Tibial artery (tissue), 4 donors: ENCODE data around the gene HNRNPA2B1.
"Not testable (repeated sequence)": the region's sequence is repeated elsewhere in the genome, so short reads cannot be mapped to it uniquely, and the experiment has no call there.

ENCODE experiments used
- DNase-seq, 2 donors: peaks; one replicate each; pipeline ENCODE4 v3.0.0-alpha.2; 2019
- H3K27ac ChIP-seq, 2 donors: fragments of 200-600 bp; sonication (generic) in 1 of 2; 1 replicate in 1 of 2; 2 replicates in 1 of 2; pipeline ENCODE4 v1.5.1; 2018 to 2019; ENCODE audit warnings: mild to moderate bottlenecking in 1 of 2
- H3K27me3 ChIP-seq, 2 donors: fragments of 200-600 bp; sonication (generic) in 1 of 2; one replicate each; pipeline versions ENCODE4 v1.5.1 to v1.6.0; 2016 to 2019
- H3K36me3 ChIP-seq, 3 donors: fragments of 200-600 bp; sonication (generic) in 2 of 3; one replicate each; pipeline ENCODE4 v1.5.1; 2016 to 2019; ENCODE audit warnings: mild to moderate bottlenecking in 2 of 3
- H3K4me1 ChIP-seq, 4 donors: fragments of 200-600 bp; sonication (generic) in 2 of 4; 1 replicate in 3 of 4; 2 replicates in 1 of 4; pipeline ENCODE4 v1.5.1; 2016 to 2019
- H3K4me3 ChIP-seq, 2 donors: fragments of 200-600 bp; sonication (generic) in 1 of 2; 1 replicate in 1 of 2; 2 replicates in 1 of 2; pipeline ENCODE4 v1.5.1; 2018 to 2019; ENCODE audit warnings: mild to moderate bottlenecking in 2 of 2
- H3K9me3 ChIP-seq, 3 donors: fragments of 200-600 bp; sonication (generic) in 1 of 3; one replicate each; pipeline ENCODE4 v1.5.1; 2016 to 2019
- intact Hi-C: fragments of 100-400 bp; cut with DNase I; formaldehyde crosslinking; loops from one replicate; pipeline ENCODE4 v1.15.0; 2023; ENCODE audit warnings: low total_unique reads
- TF ChIP-seq, protein P1 (sequence below), 2 experiments: fragments of 200-600 bp in 1 of 2; fragments of 450-650 bp in 1 of 2; IDR thresholded peaks; one replicate each; pipeline ENCODE4 v1.5.1; 2017 to 2019; ENCODE audit warnings: antibody characterized with exemption in 2 of 2, mild to moderate bottlenecking in 1 of 2, moderate library complexity in 1 of 2

HNRNPA2B1 gene

DNA sequence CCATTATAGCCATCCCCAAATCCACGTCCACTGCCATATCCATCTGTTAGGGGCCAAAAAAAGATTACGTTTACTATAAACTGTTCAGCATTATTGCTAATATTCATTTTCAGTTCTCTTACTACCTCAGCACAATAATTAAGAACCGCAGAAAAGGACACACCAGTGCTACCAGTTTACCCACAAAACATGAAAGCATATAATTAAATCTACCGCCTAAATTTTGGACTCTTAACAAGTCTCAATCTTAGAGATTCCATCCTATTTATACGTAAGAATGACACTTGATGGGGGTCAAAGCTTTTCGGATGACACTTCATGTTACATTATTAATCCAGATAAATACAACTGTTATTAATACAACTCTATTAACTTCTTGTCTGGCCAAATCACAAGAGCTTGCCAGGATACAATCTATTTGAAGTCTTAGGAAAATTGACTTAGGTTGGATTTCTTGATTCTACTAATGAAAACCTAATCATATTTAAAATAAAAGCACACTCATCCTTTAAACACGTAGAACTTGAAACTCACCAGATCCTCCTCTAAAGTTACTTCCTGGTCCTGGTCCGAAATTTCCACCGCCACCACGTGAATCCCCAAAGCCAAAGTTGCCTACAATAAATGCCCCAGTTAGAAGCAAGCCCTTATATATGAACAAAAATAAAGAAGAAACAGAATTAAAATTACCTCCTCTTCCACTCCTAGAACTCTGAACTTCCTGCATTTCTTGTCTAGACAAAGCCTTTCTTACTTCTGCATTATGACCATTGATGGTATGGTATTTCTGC, 4.5 kb downstream of the HNRNPA2B1 start:
- TF ChIP-seq, protein P1, sequence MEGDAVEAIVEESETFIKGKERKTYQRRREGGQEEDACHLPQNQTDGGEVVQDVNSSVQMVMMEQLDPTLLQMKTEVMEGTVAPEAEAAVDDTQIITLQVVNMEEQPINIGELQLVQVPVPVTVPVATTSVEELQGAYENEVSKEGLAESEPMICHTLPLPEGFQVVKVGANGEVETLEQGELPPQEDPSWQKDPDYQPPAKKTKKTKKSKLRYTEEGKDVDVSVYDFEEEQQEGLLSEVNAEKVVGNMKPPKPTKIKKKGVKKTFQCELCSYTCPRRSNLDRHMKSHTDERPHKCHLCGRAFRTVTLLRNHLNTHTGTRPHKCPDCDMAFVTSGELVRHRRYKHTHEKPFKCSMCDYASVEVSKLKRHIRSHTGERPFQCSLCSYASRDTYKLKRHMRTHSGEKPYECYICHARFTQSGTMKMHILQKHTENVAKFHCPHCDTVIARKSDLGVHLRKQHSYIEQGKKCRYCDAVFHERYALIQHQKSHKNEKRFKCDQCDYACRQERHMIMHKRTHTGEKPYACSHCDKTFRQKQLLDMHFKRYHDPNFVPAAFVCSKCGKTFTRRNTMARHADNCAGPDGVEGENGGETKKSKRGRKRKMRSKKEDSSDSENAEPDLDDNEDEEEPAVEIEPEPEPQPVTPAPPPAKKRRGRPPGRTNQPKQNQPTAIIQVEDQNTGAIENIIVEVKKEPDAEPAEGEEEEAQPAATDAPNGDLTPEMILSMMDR (IDR thresholded peaks at IDR 0.05): no peak
- Histone ChIP-seq H3K27ac (peak overlapping the region; percentile 19 to 27), H3K4me1 (peaks cover 0 to 67% (median 39%) of the 10 kb centered on the region in 4 donors), H3K36me3 (peaks cover 63 to 66% (median 64%) of the 10 kb centered on the region in 3 donors), H3K4me3 (peak overlapping the region in 1 of 2 donors; percentile 74), H3K27me3 (no peaks in the 10 kb centered on the region), H3K9me3 (no peaks in the 10 kb centered on the region)
- DNase-seq: no peak
- intact Hi-C loops: loop anchor here (5.0 kb wide), 2 partner anchors 171 to 976 kb away; partner anchors contain the start of gene HOXA10

DNA sequence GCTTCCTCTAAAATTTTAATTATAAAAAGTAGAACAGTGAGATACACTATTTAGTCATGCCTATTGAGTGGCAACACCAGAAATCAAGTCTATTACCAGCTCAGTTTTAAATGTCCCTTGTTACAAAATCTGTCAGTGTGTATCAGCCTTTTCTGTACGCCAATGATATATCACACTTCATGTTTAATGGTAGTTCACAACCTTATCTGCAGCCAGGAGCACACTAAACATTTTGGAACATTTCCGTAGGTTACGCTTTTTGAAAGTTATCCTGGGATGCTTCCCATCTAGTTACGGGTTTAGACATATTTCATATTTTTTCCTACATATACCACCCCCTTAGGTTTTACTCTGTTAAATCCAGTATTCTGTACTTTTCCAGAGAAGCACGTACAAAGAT, 5.4 kb downstream of the HNRNPA2B1 start:
- H3K9me3 ChIP-seq: no peaks in the 10 kb centered on the region

DNA sequence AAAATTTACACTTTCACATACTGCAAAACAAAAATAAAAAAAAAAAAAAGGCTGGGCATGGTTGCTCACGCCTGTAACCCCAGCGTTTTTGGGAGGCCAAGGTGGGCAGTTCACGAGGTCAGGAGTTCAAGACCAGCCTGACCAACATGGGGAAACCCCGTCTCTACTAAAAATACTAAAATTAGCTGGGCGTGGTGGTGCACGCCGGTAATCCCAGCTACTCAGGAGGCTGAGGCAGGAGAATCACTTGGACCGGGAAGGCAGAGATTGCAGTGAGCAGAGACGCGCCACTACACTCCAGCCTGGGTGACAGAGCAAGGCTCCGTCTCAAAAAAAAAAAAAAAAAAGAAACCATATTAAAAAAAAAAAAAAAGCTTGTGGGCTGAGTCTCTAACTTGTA, 5.8 kb downstream of the HNRNPA2B1 start:
- H3K27me3 ChIP-seq, DNase-seq, H3K9me3 ChIP-seq, H3K27ac ChIP-seq, H3K4me3 ChIP-seq: not testable (repeated sequence)
- Histone ChIP-seq H3K36me3 (peaks cover 76 to 79% (median 77%) of the 10 kb centered on the region in 3 donors), H3K4me1 (peaks cover 0 to 73% (median 39%) of the 10 kb centered on the region in 4 donors)
- intact Hi-C loops: loop anchor here (5.0 kb wide), 2 partner anchors 173 to 978 kb away; partner anchors contain the start of gene HOXA10

More for the DNA sequence above, 5.4 kb downstream of the HNRNPA2B1 start:
- intact Hi-C loops: loop anchor here (5.0 kb wide), 2 partner anchors 172 to 977 kb away; partner anchors contain the start of gene HOXA10
- H3K27me3 ChIP-seq: no peaks in the 10 kb centered on the region
- peaks cover 72 to 74% (median 73%) of the 10 kb centered on the region in 3 donors for H3K36me3 ChIP-seq
- peaks cover 0 to 73% (median 39%) of the 10 kb centered on the region in 4 donors for H3K4me1 ChIP-seq
- no peak for DNase-seq
- H3K27ac ChIP-seq: no peak overlapping the region
- no peak overlapping the region for H3K4me3 ChIP-seq
- TF ChIP-seq, protein P1 (IDR thresholded peaks at IDR 0.05): no peak

DNA sequence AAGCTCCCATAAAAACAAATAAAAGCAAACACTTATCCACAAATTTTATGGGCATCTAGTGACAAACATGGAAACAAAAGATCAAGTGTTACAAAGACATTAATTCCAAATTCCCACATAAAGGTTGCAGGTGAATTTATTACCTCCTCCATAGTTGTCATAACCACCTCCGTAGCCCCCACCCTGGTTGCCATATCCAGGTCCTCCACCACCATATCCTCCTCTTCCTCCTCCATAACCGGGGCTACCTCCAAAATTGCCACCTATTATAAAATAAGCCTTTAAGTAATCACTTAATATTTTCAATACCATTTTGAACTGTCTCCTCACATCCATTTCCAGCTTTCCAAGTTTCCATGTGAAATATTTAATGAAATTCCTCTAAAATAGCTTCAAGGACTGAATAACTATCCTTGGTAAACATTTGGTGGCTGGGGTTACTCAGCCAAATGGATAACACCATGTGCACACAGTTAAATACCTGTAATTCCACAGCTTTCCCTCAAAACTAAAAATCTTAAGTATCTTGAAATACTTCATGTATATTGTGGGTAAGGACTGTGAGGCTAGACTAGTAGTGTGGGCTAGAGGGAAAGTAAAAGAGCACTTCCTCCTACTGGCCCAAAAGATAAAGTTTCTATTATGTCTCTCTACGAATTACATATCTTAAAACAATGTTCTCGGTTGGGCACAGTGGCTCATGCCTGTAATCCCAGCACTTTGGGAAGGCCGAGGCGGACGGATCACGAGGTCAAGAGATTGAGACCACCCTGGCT, 6.9 kb downstream of the HNRNPA2B1 start:
- Histone ChIP-seq H3K27ac (no peak overlapping the region), H3K36me3 (peaks cover 87 to 89% (median 89%) of the 10 kb centered on the region in 3 donors), H3K4me1 (peaks cover 0 to 73% (median 39%) of the 10 kb centered on the region in 4 donors), H3K9me3 (no peaks in the 10 kb centered on the region), H3K27me3 (no peaks in the 10 kb centered on the region), H3K4me3 (no peak overlapping the region)
- TF ChIP-seq, protein P1 (IDR thresholded peaks at IDR 0.05): no peak
- intact Hi-C loops: no loop called here
- DNase-seq: no peak

DNA sequence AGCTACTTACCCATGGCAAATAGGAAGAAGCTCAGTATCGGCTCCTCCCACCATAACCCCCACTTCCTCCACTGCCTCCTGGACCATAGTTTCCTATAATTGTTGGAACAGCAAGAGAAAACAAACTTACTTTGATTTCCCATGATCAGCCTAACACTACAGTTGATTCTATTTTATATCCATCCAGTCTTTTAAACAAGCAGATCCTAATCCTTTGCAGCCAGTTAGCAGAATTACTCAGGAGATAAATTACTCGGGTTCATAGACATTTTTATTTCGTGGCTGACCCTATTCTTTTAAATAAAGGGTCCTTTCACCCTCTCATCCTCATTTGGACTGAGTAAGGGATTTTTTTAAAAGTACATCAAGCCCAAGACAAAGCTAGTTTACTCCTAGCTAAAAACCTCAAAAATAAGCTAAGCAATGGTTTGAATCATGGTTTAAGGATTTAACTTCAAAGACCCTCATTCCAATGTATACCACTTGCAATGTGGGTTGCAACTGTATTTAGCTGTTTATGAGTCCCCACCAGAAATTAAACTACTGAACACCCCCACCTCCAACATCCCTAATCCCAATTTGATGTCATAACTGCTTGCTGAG, 8.0 kb downstream of the HNRNPA2B1 start:
- DNase-seq: no peak
- peaks cover 93 to 99% (median 95%) of the 10 kb centered on the region in 3 donors for H3K36me3 ChIP-seq
- H3K27ac ChIP-seq: no peak overlapping the region
- no peaks in the 10 kb centered on the region for H3K9me3 ChIP-seq
- TF ChIP-seq, protein P1 (IDR thresholded peaks at IDR 0.05): no peak
- H3K27me3 ChIP-seq: no peaks in the 10 kb centered on the region
- H3K4me1 ChIP-seq: peaks cover 0 to 69% (median 39%) of the 10 kb centered on the region in 4 donors
- intact Hi-C loops: no loop called here
- H3K4me3 ChIP-seq: no peak overlapping the region
